Measurements from ENCODE around the gene RAB36.

- TF ChIP-seq, protein P1, sequence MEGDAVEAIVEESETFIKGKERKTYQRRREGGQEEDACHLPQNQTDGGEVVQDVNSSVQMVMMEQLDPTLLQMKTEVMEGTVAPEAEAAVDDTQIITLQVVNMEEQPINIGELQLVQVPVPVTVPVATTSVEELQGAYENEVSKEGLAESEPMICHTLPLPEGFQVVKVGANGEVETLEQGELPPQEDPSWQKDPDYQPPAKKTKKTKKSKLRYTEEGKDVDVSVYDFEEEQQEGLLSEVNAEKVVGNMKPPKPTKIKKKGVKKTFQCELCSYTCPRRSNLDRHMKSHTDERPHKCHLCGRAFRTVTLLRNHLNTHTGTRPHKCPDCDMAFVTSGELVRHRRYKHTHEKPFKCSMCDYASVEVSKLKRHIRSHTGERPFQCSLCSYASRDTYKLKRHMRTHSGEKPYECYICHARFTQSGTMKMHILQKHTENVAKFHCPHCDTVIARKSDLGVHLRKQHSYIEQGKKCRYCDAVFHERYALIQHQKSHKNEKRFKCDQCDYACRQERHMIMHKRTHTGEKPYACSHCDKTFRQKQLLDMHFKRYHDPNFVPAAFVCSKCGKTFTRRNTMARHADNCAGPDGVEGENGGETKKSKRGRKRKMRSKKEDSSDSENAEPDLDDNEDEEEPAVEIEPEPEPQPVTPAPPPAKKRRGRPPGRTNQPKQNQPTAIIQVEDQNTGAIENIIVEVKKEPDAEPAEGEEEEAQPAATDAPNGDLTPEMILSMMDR (IDR thresholded peaks at IDR 0.05): no peak
- TF ChIP-seq POLR2A (IDR thresholded peaks at IDR 0.05): no peak
Observed at GRCh38 chr22:23107487-23108248, 37.6 kb upstream of the RAB36 start.

Measured in adrenal gland (tissue), 5 donors.